ENCODE data around the gene TCIRG1. TPM values are rescaled to one million over a fixed set of nuclear protein-coding genes. Genes with fewer than 3 reads are reported as not detected.

Gene TCIRG1
- total and polyA plus RNA-seq, 7 experiments from 2014 or later = 27.3 to 381 (median 167) TPM

DNA sequence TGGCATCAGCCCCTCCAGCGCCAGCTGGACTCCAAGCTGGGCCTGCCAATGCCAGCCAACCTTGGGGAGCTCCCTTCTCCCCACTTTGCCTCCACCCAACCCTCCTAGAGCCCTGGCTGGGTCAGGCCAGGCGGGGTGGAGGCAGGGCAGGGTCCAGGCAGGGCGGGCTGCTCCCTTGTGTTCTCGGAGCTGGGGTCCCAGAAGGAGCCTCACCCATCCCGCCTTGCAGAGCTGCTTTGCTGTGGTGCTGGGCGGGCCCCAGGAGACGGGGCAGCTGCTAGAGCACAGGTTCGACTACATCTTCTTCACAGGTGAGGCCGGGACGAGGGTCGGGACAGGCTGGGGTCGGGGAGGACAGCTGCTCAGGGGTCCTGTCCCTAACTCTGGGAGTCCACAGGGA lies 19.3 kb upstream of the TCIRG1 start:
- intact Hi-C loops (cut with micrococcal nuclease) = no loop called here
- Mint-ChIP-seq H3K4me3 (no peak overlapping the region), H3K27ac (no peak overlapping the region), H3K9me3 (peaks cover 0 to 7% (median 0%) of the 10 kb centered on the region in 11 donors), H3K27me3 (no peaks in the 10 kb centered on the region), H3K4me1 (peaks cover 0 to 4% (median 0%) of the 10 kb centered on the region in 7 donors), H3K36me3 (peaks cover 0 to 6% (median 0%) of the 10 kb centered on the region in 5 donors)
- Histone ChIP-seq H3K9me3 (ENCODE audit: control insufficient read depth in 2 of 3, low read length in 3 of 3) (peaks cover 0 to 1% (median 0%) of the 10 kb centered on the region in 3 experiments), H3K27me3 (ENCODE audit: control insufficient read depth in 2 of 2, insufficient read depth in 2 of 2, low read length in 2 of 2) (no peaks in the 10 kb centered on the region), H3K4me3 (ENCODE audit: low read length) (no peak overlapping the region), H3K4me1 (ENCODE audit: control insufficient read depth in 2 of 2, insufficient read depth in 2 of 2, low read length in 2 of 2) (no peaks in the 10 kb centered on the region), H3K27ac (ENCODE audit: low read depth, low read length) (no peak overlapping the region), H3K36me3 (ENCODE audit: control insufficient read depth in 2 of 3, insufficient read depth in 3 of 3, low read length in 3 of 3) (no peaks in the 10 kb centered on the region)
- DNase-seq (no peak), ATAC-seq (no peak)
- ChIA-PET POLR2A (no interaction called here), CTCF (no interaction called here)

DNA sequence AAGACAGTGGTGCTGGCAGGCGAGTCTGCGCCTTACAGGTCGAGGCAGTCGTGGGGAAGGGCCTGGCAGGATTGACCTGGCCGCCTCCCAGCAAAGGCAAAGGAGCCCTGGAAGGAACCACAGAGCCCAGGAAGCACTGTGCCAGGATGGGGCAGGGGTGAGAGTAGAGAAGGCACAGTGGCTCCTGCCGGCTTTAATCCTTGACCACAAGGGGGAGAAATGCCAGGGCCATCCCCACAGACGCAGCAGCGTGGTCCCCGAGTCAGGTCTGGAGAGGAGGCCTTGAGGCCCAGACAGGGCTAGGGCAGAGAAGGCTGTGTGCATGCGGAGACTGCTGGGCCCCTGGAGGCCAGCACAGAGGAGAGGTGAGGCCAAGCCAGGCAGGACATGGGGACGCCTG lies 18.2 kb upstream of the TCIRG1 start:
- no peaks in the 10 kb centered on the region for H3K4me1 ChIP-seq (ENCODE audit: control insufficient read depth in 2 of 2, insufficient read depth in 2 of 2, low read length in 2 of 2)
- peaks cover 0 to 8% (median 0%) of the 10 kb centered on the region in 3 experiments for H3K9me3 ChIP-seq (ENCODE audit: control insufficient read depth in 2 of 3, low read length in 3 of 3)
- peaks cover 0 to 4% (median 0%) of the 10 kb centered on the region in 7 donors for H3K4me1 Mint-ChIP-seq
- H3K4me3 ChIP-seq (ENCODE audit: low read length) = no peak overlapping the region
- DNase-seq (no peak), ATAC-seq (no peak)
- H3K27me3 ChIP-seq (ENCODE audit: control insufficient read depth in 2 of 2, insufficient read depth in 2 of 2, low read length in 2 of 2) = no peaks in the 10 kb centered on the region
- H3K4me3 Mint-ChIP-seq = no peak overlapping the region
- no peak overlapping the region for H3K27ac Mint-ChIP-seq
- H3K9me3 Mint-ChIP-seq = peaks cover 0 to 18% (median 4%) of the 10 kb centered on the region in 11 donors
- no peaks in the 10 kb centered on the region for H3K27me3 Mint-ChIP-seq
- POLR2A ChIA-PET = no interaction called here
- no peaks in the 10 kb centered on the region for H3K36me3 ChIP-seq (ENCODE audit: control insufficient read depth in 2 of 3, insufficient read depth in 3 of 3, low read length in 3 of 3)
- no peak overlapping the region for H3K27ac ChIP-seq (ENCODE audit: low read depth, low read length)
- intact Hi-C loops (cut with micrococcal nuclease) = no loop called here
- H3K36me3 Mint-ChIP-seq = peaks cover 0 to 15% (median 4%) of the 10 kb centered on the region in 5 donors
- CTCF ChIA-PET = no interaction called here

DNA sequence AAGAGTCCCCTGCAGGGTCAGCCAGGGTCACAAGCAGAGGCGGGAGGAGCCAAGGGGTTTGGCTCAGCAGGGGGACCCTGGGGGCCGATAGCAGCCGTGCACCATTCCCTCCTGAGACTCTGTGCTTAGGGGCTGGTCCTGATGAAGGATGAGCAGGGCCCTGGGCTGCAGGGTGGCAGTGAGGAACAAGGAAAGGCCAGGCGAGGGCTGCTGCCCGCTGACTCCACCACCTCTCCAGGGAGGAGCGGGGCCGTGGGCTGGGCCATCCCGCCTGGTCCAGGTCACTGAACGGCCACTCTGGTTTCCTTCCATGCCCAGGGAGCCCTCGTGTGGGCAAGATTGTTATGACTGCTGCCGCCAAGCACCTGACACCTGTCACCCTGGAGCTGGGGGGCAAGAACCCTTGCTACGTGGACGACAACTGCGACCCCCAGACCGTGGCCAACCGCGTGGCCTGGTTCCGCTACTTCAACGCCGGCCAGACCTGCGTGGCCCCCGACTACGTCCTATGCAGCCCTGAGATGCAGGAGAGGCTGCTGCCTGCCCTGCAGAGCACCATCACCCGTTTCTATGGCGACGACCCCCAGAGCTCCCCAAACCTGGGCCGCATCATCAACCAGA lies 17.5 kb upstream of the TCIRG1 start:
- H3K36me3 Mint-ChIP-seq = peaks cover 0 to 15% (median 4%) of the 10 kb centered on the region in 5 donors
- Histone ChIP-seq H3K4me1 (ENCODE audit: control insufficient read depth in 2 of 2, insufficient read depth in 2 of 2, low read length in 2 of 2) (no peaks in the 10 kb centered on the region), H3K9me3 (ENCODE audit: control insufficient read depth in 2 of 3, low read length in 3 of 3) (peaks cover 0 to 8% (median 0%) of the 10 kb centered on the region in 3 experiments), H3K4me3 (ENCODE audit: low read length) (no peak overlapping the region), H3K27ac (ENCODE audit: low read depth, low read length) (no peak overlapping the region), H3K27me3 (ENCODE audit: control insufficient read depth in 2 of 2, insufficient read depth in 2 of 2, low read length in 2 of 2) (no peaks in the 10 kb centered on the region), H3K36me3 (ENCODE audit: control insufficient read depth in 2 of 3, insufficient read depth in 3 of 3, low read length in 3 of 3) (no peaks in the 10 kb centered on the region)
- no peaks in the 10 kb centered on the region for H3K27me3 Mint-ChIP-seq
- no peak for ATAC-seq
- POLR2A ChIA-PET = no interaction called here
- CTCF ChIA-PET = no interaction called here
- intact Hi-C loops (cut with micrococcal nuclease) = no loop called here
- no peak overlapping the region for H3K27ac Mint-ChIP-seq
- peaks cover 0 to 4% (median 0%) of the 10 kb centered on the region in 7 donors for H3K4me1 Mint-ChIP-seq
- DNase-seq = no peak
- no peak overlapping the region for H3K4me3 Mint-ChIP-seq
- peaks cover 0 to 18% (median 4%) of the 10 kb centered on the region in 11 donors for H3K9me3 Mint-ChIP-seq

DNA sequence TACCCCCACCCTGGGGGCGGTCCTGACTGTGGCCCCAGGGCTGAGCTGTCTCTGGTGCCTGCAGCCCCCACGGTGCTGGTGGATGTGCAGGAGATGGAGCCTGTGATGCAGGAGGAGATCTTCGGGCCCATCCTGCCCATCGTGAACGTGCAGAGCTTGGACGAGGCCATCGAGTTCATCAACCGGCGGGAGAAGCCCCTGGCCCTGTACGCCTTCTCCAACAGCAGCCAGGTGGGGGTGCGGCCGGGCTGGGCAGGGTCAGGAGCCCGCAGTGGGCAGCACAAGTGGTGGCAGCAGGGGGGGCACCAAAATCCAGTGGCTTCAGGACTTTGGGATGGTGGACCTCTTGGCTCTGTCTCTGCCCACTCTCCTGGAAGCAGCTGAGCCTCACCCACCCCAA lies 16.3 kb upstream of the TCIRG1 start:
- POLR2A ChIA-PET = no interaction called here
- no peak overlapping the region for H3K27ac ChIP-seq (ENCODE audit: low read depth, low read length)
- H3K4me1 Mint-ChIP-seq = peaks cover 0 to 7% (median 0%) of the 10 kb centered on the region in 7 donors
- H3K9me3 ChIP-seq (ENCODE audit: control insufficient read depth in 2 of 3, low read length in 3 of 3) = peaks cover 0 to 8% (median 0%) of the 10 kb centered on the region in 3 experiments
- H3K27me3 ChIP-seq (ENCODE audit: control insufficient read depth in 2 of 2, insufficient read depth in 2 of 2, low read length in 2 of 2) = no peaks in the 10 kb centered on the region
- intact Hi-C loops (cut with micrococcal nuclease) = no loop called here
- ATAC-seq = no peak
- H3K4me3 Mint-ChIP-seq = no peak overlapping the region
- DNase-seq = no peak
- H3K27me3 Mint-ChIP-seq = no peaks in the 10 kb centered on the region
- no peaks in the 10 kb centered on the region for H3K36me3 ChIP-seq (ENCODE audit: control insufficient read depth in 2 of 3, insufficient read depth in 3 of 3, low read length in 3 of 3)
- CTCF ChIA-PET = no interaction called here
- H3K9me3 Mint-ChIP-seq = peaks cover 0 to 18% (median 4%) of the 10 kb centered on the region in 11 donors
- no peaks in the 10 kb centered on the region for H3K4me1 ChIP-seq (ENCODE audit: control insufficient read depth in 2 of 2, insufficient read depth in 2 of 2, low read length in 2 of 2)
- no peak overlapping the region for H3K27ac Mint-ChIP-seq
- H3K4me3 ChIP-seq (ENCODE audit: low read length) = no peak overlapping the region
- H3K36me3 Mint-ChIP-seq = peaks cover 0 to 15% (median 4%) of the 10 kb centered on the region in 5 donors

DNA sequence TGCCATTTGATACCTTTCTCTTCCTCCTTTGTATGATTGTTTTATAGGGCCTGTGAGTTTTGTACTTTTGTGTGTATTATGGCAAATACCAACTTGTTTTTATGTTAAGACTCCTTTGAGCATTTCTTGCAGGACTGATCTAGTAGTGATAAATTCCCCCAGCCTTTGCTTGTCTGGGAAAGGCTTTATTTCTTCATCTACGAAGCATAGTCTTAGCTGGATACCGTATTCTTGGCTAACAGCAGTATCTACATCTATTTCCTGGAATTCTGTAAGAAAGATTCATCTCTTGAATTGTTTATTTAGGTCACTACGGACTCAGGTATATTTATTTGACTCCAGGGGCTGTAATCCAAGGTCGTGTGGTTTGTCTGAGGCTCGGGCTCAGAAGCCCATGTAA lies 14.3 kb upstream of the TCIRG1 start:
- H3K4me3 Mint-ChIP-seq = no peak overlapping the region
- no peak overlapping the region for H3K4me3 ChIP-seq (ENCODE audit: low read length)
- peaks cover 0 to 18% (median 4%) of the 10 kb centered on the region in 11 donors for H3K9me3 Mint-ChIP-seq
- H3K4me1 Mint-ChIP-seq = peaks cover 2 to 9% (median 2%) of the 10 kb centered on the region in 7 donors
- H3K9me3 ChIP-seq (ENCODE audit: control insufficient read depth in 2 of 3, low read length in 3 of 3) = peaks cover 0 to 8% (median 0%) of the 10 kb centered on the region in 3 experiments
- H3K27me3 Mint-ChIP-seq = no peaks in the 10 kb centered on the region
- intact Hi-C loops (cut with micrococcal nuclease) = no loop called here
- ChIA-PET POLR2A (no interaction called here), CTCF (no interaction called here)
- ATAC-seq = no peak
- no peak overlapping the region for H3K27ac ChIP-seq (ENCODE audit: low read depth, low read length)
- DNase-seq = no peak
- no peaks in the 10 kb centered on the region for H3K36me3 ChIP-seq (ENCODE audit: control insufficient read depth in 2 of 3, insufficient read depth in 3 of 3, low read length in 3 of 3)
- no peaks in the 10 kb centered on the region for H3K4me1 ChIP-seq (ENCODE audit: control insufficient read depth in 2 of 2, insufficient read depth in 2 of 2, low read length in 2 of 2)
- peaks cover 0 to 15% (median 4%) of the 10 kb centered on the region in 5 donors for H3K36me3 Mint-ChIP-seq
- no peaks in the 10 kb centered on the region for H3K27me3 ChIP-seq (ENCODE audit: control insufficient read depth in 2 of 2, insufficient read depth in 2 of 2, low read length in 2 of 2)
- H3K27ac Mint-ChIP-seq = no peak overlapping the region

DNA sequence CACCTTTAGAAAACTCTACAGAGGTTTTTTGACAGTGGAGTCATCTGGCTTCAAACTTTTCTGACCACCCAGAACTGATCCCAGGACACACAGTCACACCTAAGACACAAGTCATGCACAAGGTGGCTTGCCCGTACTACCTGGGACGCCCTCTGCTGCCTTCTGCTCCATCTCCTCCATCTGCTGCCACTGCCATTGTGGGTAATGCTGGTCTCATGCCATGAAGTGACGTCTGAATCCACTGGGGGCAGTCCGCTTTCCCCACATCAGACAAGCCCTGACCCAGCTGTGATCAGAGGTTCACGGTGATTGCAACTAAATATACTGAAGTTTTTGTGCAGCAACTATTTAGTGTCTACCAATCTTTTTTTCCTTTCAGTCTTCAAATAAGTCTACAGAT lies 13.8 kb upstream of the TCIRG1 start:
- Mint-ChIP-seq H3K36me3 (peaks cover 0 to 15% (median 4%) of the 10 kb centered on the region in 5 donors), H3K4me1 (peaks cover 4 to 14% (median 5%) of the 10 kb centered on the region in 7 donors), H3K27me3 (no peaks in the 10 kb centered on the region), H3K9me3 (peaks cover 0 to 18% (median 4%) of the 10 kb centered on the region in 11 donors), H3K27ac (no peak overlapping the region), H3K4me3 (no peak overlapping the region)
- Histone ChIP-seq H3K4me3 (ENCODE audit: low read length) (no peak overlapping the region), H3K27me3 (ENCODE audit: control insufficient read depth in 2 of 2, insufficient read depth in 2 of 2, low read length in 2 of 2) (no peaks in the 10 kb centered on the region), H3K4me1 (ENCODE audit: control insufficient read depth in 2 of 2, insufficient read depth in 2 of 2, low read length in 2 of 2) (no peaks in the 10 kb centered on the region), H3K36me3 (ENCODE audit: control insufficient read depth in 2 of 3, insufficient read depth in 3 of 3, low read length in 3 of 3) (no peaks in the 10 kb centered on the region), H3K27ac (ENCODE audit: low read depth, low read length) (no peak overlapping the region), H3K9me3 (ENCODE audit: control insufficient read depth in 2 of 3, low read length in 3 of 3) (peaks cover 0 to 8% (median 0%) of the 10 kb centered on the region in 3 experiments)
- POLR2A ChIA-PET = no interaction called here
- ATAC-seq = peak; percentile 30
- CTCF ChIA-PET = no interaction called here
- DNase-seq = no peak
- intact Hi-C loops (cut with micrococcal nuclease) = no loop called here

All from naive thymus-derived CD4-positive, alpha-beta T cell (primary cell).